Astrocyte (in vitro differentiated cells and primary cell): ENCODE data around the gene PDE6B. TPM values are rescaled to one million over a fixed set of nuclear protein-coding genes. Genes with fewer than 3 reads are reported as not detected.
"Not testable (repeated sequence)": the region's sequence is repeated elsewhere in the genome, so short reads cannot be mapped to it uniquely, and the experiment has no call there.

Source experiments
- DNase-seq: peaks from one replicate; pipeline ENCODE4 v3.0.0-alpha.2; 2010; ENCODE audit warnings: low read depth
- FAIRE-seq: peaks from 2 replicates; lab custom pipeline; 2011; peaks lifted over from hg19 to GRCh38; lab: Jason Lieb, UNC
- H2AFZ ChIP-seq: 2 replicates; pipeline ENCODE4 v1.6.0; 2012; ENCODE audit warnings: low read depth, low read length, inconsistent platforms
- H3K27ac ChIP-seq: 2 replicates; pipeline ENCODE4 v1.5.1; 2011; ENCODE audit warnings: low read depth, low read length, inconsistent platforms
- H3K27me3 ChIP-seq: 2 replicates; pipeline ENCODE4 v1.6.0; 2011; ENCODE audit warnings: low read length, inconsistent platforms; ENCODE audit not compliant: insufficient read depth
- H3K36me3 ChIP-seq: 2 replicates; pipeline ENCODE4 v1.5.1; 2011; ENCODE audit warnings: low read length, inconsistent platforms; ENCODE audit not compliant: insufficient read depth
- H3K4me1 ChIP-seq: 2 replicates; pipeline ENCODE4 v1.5.1; 2011; ENCODE audit warnings: low read length, inconsistent platforms; ENCODE audit not compliant: insufficient read depth
- H3K4me2 ChIP-seq: 2 replicates; pipeline ENCODE4 v1.6.0; 2012; ENCODE audit warnings: low read length, inconsistent platforms
- H3K4me3 ChIP-seq: 2 replicates; pipeline ENCODE4 v1.5.1; 2011; ENCODE audit warnings: low read depth, mild to moderate bottlenecking, low read length, inconsistent platforms; ENCODE audit not compliant: insufficient read depth
- H3K79me2 ChIP-seq: 2 replicates; pipeline ENCODE4 v1.6.0; 2012; ENCODE audit warnings: mild to moderate bottlenecking, low read length, inconsistent platforms; ENCODE audit not compliant: insufficient read depth
- H3K9ac ChIP-seq: 2 replicates; pipeline ENCODE4 v1.6.0; 2012; ENCODE audit warnings: mild to moderate bottlenecking, low read length, inconsistent platforms
- H3K9me3 ChIP-seq: 2 replicates; pipeline ENCODE4 v1.5.1; 2012; ENCODE audit warnings: low read depth, mild to moderate bottlenecking, low read length, inconsistent platforms; ENCODE audit not compliant: insufficient read depth
- H4K20me1 ChIP-seq: 2 replicates; pipeline ENCODE4 v1.6.0; 2012; ENCODE audit warnings: low read length, inconsistent platforms; ENCODE audit not compliant: insufficient read depth
- H3K27ac Mint-ChIP-seq: one replicate; pipeline ENCODE4 v1.8.0; 2021; ENCODE audit warnings: mild to moderate bottlenecking, mixed read lengths; ENCODE audit not compliant: unreplicated experiment
- H3K27me3 Mint-ChIP-seq: one replicate; pipeline ENCODE4 v1.8.0; 2021; ENCODE audit warnings: low read depth, mixed read lengths; ENCODE audit not compliant: unreplicated experiment
- H3K36me3 Mint-ChIP-seq: one replicate; pipeline ENCODE4 v1.8.0; 2021; ENCODE audit warnings: low read depth, mixed read lengths; ENCODE audit not compliant: unreplicated experiment
- H3K4me1 Mint-ChIP-seq: one replicate; pipeline ENCODE4 v1.8.0; 2021; ENCODE audit warnings: low read depth, mixed read lengths; ENCODE audit not compliant: unreplicated experiment
- H3K4me3 Mint-ChIP-seq: one replicate; pipeline ENCODE4 v1.8.0; 2021; ENCODE audit warnings: mild to moderate bottlenecking, moderate library complexity, mixed read lengths; ENCODE audit not compliant: unreplicated experiment
- H3K9me3 Mint-ChIP-seq: one replicate; pipeline ENCODE4 v1.8.0; 2021; ENCODE audit warnings: mild to moderate bottlenecking, mixed read lengths; ENCODE audit not compliant: unreplicated experiment
- CTCF ChIP-seq: IDR thresholded peaks from 2 replicates; pipeline ENCODE4 v1.5.1; 2011; ENCODE audit warnings: low read depth, mild to moderate bottlenecking, inconsistent platforms, low read length, moderate library complexity; ENCODE audit not compliant: insufficient read depth
- EZH2 ChIP-seq: IDR thresholded peaks from 2 replicates; pipeline ENCODE4 v1.6.1; 2012; ENCODE audit warnings: mild to moderate bottlenecking, low read length, inconsistent platforms; ENCODE audit not compliant: insufficient read depth
- total RNA-seq: library from RNA; stranded (reverse); gene quantifications from 2 replicates; pipeline ENCODE4 v1.2.1, GENCODE V29; 2021

Gene PDE6B
- total RNA-seq, 1 donor from 2014 or later: 2.8 TPM

DNA sequence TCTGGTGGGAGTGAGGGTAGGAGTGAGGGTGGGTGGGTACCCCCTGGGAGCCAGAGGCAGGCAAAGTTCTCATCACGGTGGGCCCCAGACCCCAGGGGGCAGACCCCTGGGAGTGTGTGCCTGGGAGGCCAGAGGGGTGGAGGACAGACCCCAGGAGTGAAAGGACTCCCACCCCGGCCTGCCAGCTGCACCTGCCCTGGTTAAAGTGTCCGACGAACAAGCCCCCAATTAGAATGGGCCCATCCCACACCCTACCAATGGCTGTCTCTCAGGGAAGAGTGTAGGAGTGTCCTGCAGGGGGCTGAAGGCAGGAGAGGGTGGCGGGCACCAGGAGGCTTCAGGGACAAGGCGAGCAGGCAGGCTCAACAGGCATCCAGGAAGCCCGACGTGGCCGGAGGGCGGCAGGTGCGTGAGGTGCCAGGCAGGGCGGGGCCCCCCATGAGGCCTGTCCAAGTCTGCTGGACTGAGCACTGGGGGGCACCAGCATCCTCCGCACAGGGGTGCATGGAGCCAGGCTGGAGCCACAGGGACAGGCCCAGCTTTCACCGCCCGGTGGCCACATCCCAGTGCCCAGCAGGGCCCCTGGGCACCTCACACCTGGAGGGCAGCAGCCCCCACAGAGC is 8.7 kb downstream of the PDE6B start:
- FAIRE-seq (no peak), DNase-seq (no peak)
- Histone ChIP-seq H3K36me3 (no peaks in the 10 kb centered on the region), H3K4me1 (no peaks in the 10 kb centered on the region), H2AFZ (no peak overlapping the region), H3K4me3 (no peak overlapping the region), H3K79me2 (no peaks in the 10 kb centered on the region), H3K27me3 (peaks cover 2% of the 10 kb centered on the region), H4K20me1 (no peaks in the 10 kb centered on the region), H3K4me2 (no peak overlapping the region), H3K9me3 (peaks cover 20% of the 10 kb centered on the region), H3K27ac (no peak overlapping the region), H3K9ac (no peak overlapping the region)
- Mint-ChIP-seq H3K27ac (no peak overlapping the region), H3K4me3 (no peak overlapping the region), H3K9me3 (peaks cover 21% of the 10 kb centered on the region), H3K4me1 (no peaks in the 10 kb centered on the region), H3K36me3 (no peaks in the 10 kb centered on the region), H3K27me3 (peaks cover 39% of the 10 kb centered on the region)
- TF ChIP-seq EZH2: no peak
- TF ChIP-seq CTCF: no peak

DNA sequence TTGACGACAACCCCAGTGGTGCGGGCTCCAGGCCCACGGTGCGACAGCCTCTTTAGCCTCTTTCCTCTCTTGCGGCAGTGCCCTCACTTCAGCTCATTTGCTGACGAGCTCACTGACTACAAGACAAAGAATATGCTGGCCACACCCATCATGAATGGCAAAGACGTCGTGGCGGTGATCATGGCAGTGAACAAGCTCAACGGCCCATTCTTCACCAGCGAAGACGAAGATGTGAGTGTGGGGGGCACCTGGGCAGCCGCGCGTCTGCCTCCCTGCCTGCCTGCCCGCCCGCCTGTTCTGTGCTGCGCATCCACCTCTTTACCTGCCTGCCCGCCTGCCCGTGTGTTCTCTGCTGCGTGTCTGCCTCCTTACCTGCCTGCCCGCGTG is 9.2 kb downstream of the PDE6B start:
- Histone ChIP-seq H3K4me2 (no peak overlapping the region), H3K9me3 (peaks cover 20% of the 10 kb centered on the region), H3K9ac (no peak overlapping the region), H3K27me3 (peaks cover 2% of the 10 kb centered on the region), H3K4me3 (no peak overlapping the region), H3K79me2 (no peaks in the 10 kb centered on the region), H3K27ac (no peak overlapping the region), H3K4me1 (no peaks in the 10 kb centered on the region), H4K20me1 (no peaks in the 10 kb centered on the region), H2AFZ (no peak overlapping the region), H3K36me3 (no peaks in the 10 kb centered on the region)
- DNase-seq (no peak), FAIRE-seq (no peak)
- peaks cover 21% of the 10 kb centered on the region for H3K9me3 Mint-ChIP-seq
- H3K36me3 Mint-ChIP-seq: no peaks in the 10 kb centered on the region
- H3K27me3 Mint-ChIP-seq: peaks cover 42% of the 10 kb centered on the region
- TF ChIP-seq EZH2 (no peak), CTCF (no peak)
- no peak overlapping the region for H3K27ac Mint-ChIP-seq
- H3K4me3 Mint-ChIP-seq: no peak overlapping the region
- no peaks in the 10 kb centered on the region for H3K4me1 Mint-ChIP-seq

DNA sequence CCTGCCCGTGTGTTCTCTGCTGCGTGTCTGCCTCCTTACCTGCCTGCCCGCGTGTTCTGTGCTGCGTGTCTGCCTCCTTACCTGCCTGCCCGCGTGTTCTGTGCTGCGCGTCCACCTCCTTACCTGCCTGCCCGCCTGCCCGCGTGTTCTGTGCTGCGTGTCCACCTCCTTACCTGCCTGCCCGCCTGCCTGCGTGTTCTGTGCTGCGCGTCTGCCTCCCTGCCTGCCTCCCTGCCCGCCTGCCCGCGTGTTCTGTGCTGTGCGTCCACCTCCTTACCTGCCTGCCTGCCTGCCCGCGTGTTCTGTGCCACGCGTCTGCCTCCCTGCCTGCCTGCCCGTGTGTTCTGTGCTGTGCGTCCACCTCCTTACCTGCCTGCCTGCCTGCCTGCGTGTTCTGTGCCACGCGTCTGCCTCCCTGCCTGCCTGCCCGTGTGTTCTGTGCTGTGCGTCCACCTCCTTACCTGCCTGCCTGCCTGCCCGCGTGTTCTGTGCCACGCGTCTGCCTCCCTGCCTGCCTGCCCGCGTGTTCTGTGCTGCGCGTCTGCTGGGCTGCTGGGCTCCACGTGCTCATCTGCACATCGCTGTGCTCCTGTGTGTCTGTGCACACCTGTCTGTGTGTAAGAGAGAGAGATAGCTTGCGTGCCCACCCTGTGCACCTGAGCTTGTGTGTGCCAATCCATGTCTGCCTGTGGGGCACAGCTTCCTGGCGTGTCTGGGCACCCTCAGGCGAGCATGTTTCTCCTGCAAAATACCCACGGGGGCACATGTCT is 9.9 kb downstream of the PDE6B start:
- H3K4me1 ChIP-seq, H2AFZ ChIP-seq, H3K4me1 Mint-ChIP-seq, H3K4me3 ChIP-seq, H3K79me2 ChIP-seq, H3K36me3 ChIP-seq, H3K36me3 Mint-ChIP-seq, H3K4me3 Mint-ChIP-seq, H3K27me3 ChIP-seq, H3K9ac ChIP-seq, H3K4me2 ChIP-seq, DNase-seq, H4K20me1 ChIP-seq, FAIRE-seq, H3K27ac Mint-ChIP-seq, H3K27ac ChIP-seq: not testable (repeated sequence)
- Mint-ChIP-seq H3K9me3 (peaks cover 21% of the 10 kb centered on the region), H3K27me3 (peaks cover 39% of the 10 kb centered on the region)
- peaks cover 20% of the 10 kb centered on the region for H3K9me3 ChIP-seq
